NCI-H345 treated with DMSO at 0.1 percent for 48 hours (cell line): ENCODE results near the gene CLK4.

Experiments used
- DNase-seq: peaks from one replicate; lab custom pipeline; 2025; ENCODE audit not compliant: unreplicated experiment; lab: John Stamatoyannopoulos, UW

Gene CLK4

GRCh38 chr5:178637356-178638074 lies 10.7 kb upstream of the CLK4 start:
- DNase-seq, result no peak

- no peak for DNase-seq
Measured at GRCh38 chr5:178632285-178632684, 5.4 kb upstream of the CLK4 start.

GRCh38 chr5:178630951-178631350 lies 4.1 kb upstream of the CLK4 start:
- DNase-seq, result no peak

- DNase-seq, result no peak
Measured at GRCh38 chr5:178630475-178630930, 3.7 kb upstream of the CLK4 start.

GRCh38 chr5:178627259-178627598 lies 379 bp upstream of the CLK4 start:
- DNase-seq, result no peak

GRCh38 chr5:178625679-178626483 lies 969 bp downstream of the CLK4 start:
- peak; percentile 43 for DNase-seq

- no peak for DNase-seq
Measured at GRCh38 chr5:178624631-178625546, 2.0 kb downstream of the CLK4 start.

- DNase-seq, result no peak
Measured at GRCh38 chr5:178622679-178623247, 4.1 kb downstream of the CLK4 start.

- no peak for DNase-seq
Measured at GRCh38 chr5:178619390-178619789, 7.5 kb downstream of the CLK4 start.

- DNase-seq, result no peak
Measured at GRCh38 chr5:178612299-178612698, 14.6 kb downstream of the CLK4 start.

- no peak for DNase-seq
Measured at GRCh38 chr5:178606269-178606668, 20.6 kb downstream of the CLK4 start.

- DNase-seq, result no peak
Measured at GRCh38 chr5:178605788-178606187, 21.1 kb downstream of the CLK4 start.

- DNase-seq, result no peak
Measured at GRCh38 chr5:178602752-178603151, 24.1 kb downstream of the CLK4 start.

GRCh38 chr5:178595750-178596149 lies 31.1 kb downstream of the CLK4 start:
- no peak for DNase-seq

GRCh38 chr5:178595150-178595549 lies 31.7 kb downstream of the CLK4 start:
- DNase-seq, result no peak

- no peak for DNase-seq
Measured at GRCh38 chr5:178590924-178591423, 35.9 kb downstream of the CLK4 start.

GRCh38 chr5:178590141-178590923 lies 36.5 kb downstream of the CLK4 start, which contains the start of gene COL23A1:
COL23A1 (minus strand) TSS chr5:178590393.
- DNase-seq, result peak; percentile 15

- DNase-seq, result no peak
Measured at GRCh38 chr5:178589180-178590140, 37.4 kb downstream of the CLK4 start.

- DNase-seq, result no peak
Measured at GRCh38 chr5:178588769-178589168, 38.1 kb downstream of the CLK4 start.
